Measurements from ENCODE around the gene AMPD3. TPM values are rescaled to one million over a fixed set of nuclear protein-coding genes. Genes with fewer than 3 reads are reported as not detected.

The AMPD3 gene
- total and polyA plus RNA-seq, 4 donors = 3.8 to 29.0 (median 24.2) TPM

GRCh38 chr11:10504490-10504889, 49.4 kb downstream of the AMPD3 start:
- DNase-seq = no peak
- Histone ChIP-seq H3K27ac (ENCODE audit: low read depth in 1 of 2, low read length in 1 of 2) (no peak overlapping the region), H3K9me3 (ENCODE audit: control insufficient read depth in 4 of 4, insufficient read depth in 3 of 4, low read length in 3 of 4) (no peaks in the 10 kb centered on the region), H3K27me3 (ENCODE audit: control insufficient read depth in 3 of 3, insufficient read depth in 3 of 3, low read length in 2 of 3) (no peaks in the 10 kb centered on the region), H3K4me3 (no peak overlapping the region), H3K36me3 (ENCODE audit: control insufficient read depth in 4 of 4, insufficient read depth in 4 of 4, low read length in 4 of 4) (peaks cover 0 to 24% (median 4%) of the 10 kb centered on the region in 4 donors), H3K4me1 (ENCODE audit: control insufficient read depth in 5 of 5, insufficient read depth in 5 of 5, low read length in 5 of 5) (no peaks in the 10 kb centered on the region), H3K9ac (ENCODE audit: insufficient read depth in 1 of 2, low read length in 2 of 2) (no peak overlapping the region)
- no peak for TF ChIP-seq CTCF (IDR thresholded peaks at IDR 0.05; ENCODE audit: control extremely low read depth, extremely low read depth)
- WGBS, 2 donors = 96% methylated on average over 11 of the region's 11 CpGs
- ATAC-seq (ENCODE audit: insufficient read depth, low FRiP score) = no peak

DNA sequence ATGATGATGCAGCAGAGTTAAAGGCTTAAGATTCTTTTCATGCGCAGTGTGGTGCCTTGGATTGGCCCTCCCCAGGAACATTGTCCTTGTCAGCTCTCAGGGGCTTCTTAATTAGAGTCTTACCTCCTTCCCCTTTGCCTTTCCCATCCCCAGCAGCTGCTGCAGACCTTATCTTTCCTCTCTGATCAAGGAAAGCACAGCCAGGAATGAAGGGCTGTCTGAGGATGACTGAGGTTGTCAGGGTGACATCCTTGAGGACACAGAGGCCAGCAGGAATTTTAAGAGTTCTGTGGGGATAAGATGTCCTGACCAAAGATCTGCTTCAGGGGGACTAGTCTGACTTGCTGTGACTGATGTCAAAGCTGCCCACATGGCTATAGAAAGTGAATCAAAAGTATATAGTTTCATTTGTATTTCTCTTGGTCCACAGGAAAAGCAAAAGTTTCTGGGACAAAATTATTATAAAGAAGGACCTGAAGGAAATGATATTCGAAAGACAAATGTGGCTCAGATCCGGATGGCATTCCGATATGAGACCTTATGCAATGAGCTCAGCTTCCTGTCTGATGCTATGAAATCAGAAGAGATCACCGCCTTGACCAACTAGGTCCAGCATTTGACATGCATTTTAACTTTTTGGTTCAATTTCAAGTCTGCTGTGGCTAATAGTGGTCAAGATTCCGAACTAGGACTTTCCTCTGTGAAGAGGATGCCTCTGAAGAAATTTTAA, 50.4 kb downstream of the AMPD3 start:
- Histone ChIP-seq H3K36me3 (ENCODE audit: control insufficient read depth in 4 of 4, insufficient read depth in 4 of 4, low read length in 4 of 4) (peaks cover 0 to 15% (median under 1%) of the 10 kb centered on the region in 4 donors), H3K9ac (ENCODE audit: insufficient read depth in 1 of 2, low read length in 2 of 2) (no peak overlapping the region), H3K27me3 (ENCODE audit: control insufficient read depth in 3 of 3, insufficient read depth in 3 of 3, low read length in 2 of 3) (no peaks in the 10 kb centered on the region), H3K9me3 (ENCODE audit: control insufficient read depth in 4 of 4, insufficient read depth in 3 of 4, low read length in 3 of 4) (no peaks in the 10 kb centered on the region), H3K4me3 (no peak overlapping the region), H3K4me1 (ENCODE audit: control insufficient read depth in 5 of 5, insufficient read depth in 5 of 5, low read length in 5 of 5) (no peaks in the 10 kb centered on the region), H3K27ac (ENCODE audit: low read depth in 1 of 2, low read length in 1 of 2) (peak overlapping the region in 1 of 2 donors; percentile 32)
- DNase-seq (no peak), ATAC-seq (ENCODE audit: insufficient read depth, low FRiP score) (no peak)
- TF ChIP-seq CTCF (IDR thresholded peaks at IDR 0.05; ENCODE audit: control extremely low read depth, extremely low read depth) = no peak
- WGBS, 2 donors = 56 to 68% methylated on average over 6 of the region's 6 CpGs

GRCh38 chr11:10506008-10506370, 50.9 kb downstream of the AMPD3 start:
- DNase-seq = no peak
- Histone ChIP-seq H3K9me3 (ENCODE audit: control insufficient read depth in 4 of 4, insufficient read depth in 3 of 4, low read length in 3 of 4) (no peaks in the 10 kb centered on the region), H3K27me3 (ENCODE audit: control insufficient read depth in 3 of 3, insufficient read depth in 3 of 3, low read length in 2 of 3) (no peaks in the 10 kb centered on the region), H3K9ac (ENCODE audit: insufficient read depth in 1 of 2, low read length in 2 of 2) (no peak overlapping the region), H3K4me3 (no peak overlapping the region), H3K27ac (ENCODE audit: low read depth in 1 of 2, low read length in 1 of 2) (no peak overlapping the region), H3K4me1 (ENCODE audit: control insufficient read depth in 5 of 5, insufficient read depth in 5 of 5, low read length in 5 of 5) (no peaks in the 10 kb centered on the region), H3K36me3 (ENCODE audit: control insufficient read depth in 4 of 4, insufficient read depth in 4 of 4, low read length in 4 of 4) (peaks cover 0 to 11% (median 0%) of the 10 kb centered on the region in 4 donors)
- no peak for ATAC-seq (ENCODE audit: insufficient read depth, low FRiP score)
- TF ChIP-seq CTCF (IDR thresholded peaks at IDR 0.05; ENCODE audit: control extremely low read depth, extremely low read depth) = no peak
